T-helper 2 cell treated with Interferon-gamma antibody and Interleukin-4, amounts not matched to agents 5 μg/mL and 100 μg/mL, for 36 hours (primary cell): Measurements from ENCODE around the gene WDR18.

ENCODE experiments used
- DNase-seq: peaks from one replicate; pipeline ENCODE4 v3.0.0; 2021; ENCODE audit warnings: low spot score
- H3K27ac Mint-ChIP-seq: one replicate; pipeline ENCODE4 v1.8.0; 2021; ENCODE audit warnings: mild to moderate bottlenecking, mixed read lengths
- H3K27me3 Mint-ChIP-seq: one replicate; pipeline ENCODE4 v1.8.0; 2021; ENCODE audit warnings: low read depth, mixed read lengths
- H3K36me3 Mint-ChIP-seq: one replicate; pipeline ENCODE4 v1.8.0; 2021; ENCODE audit warnings: low read depth, mixed read lengths
- H3K4me1 Mint-ChIP-seq: one replicate; pipeline ENCODE4 v1.8.0; 2021; ENCODE audit warnings: low read depth, mixed read lengths
- H3K4me3 Mint-ChIP-seq: one replicate; pipeline ENCODE4 v1.8.0; 2022; ENCODE audit warnings: mild to moderate bottlenecking, moderate library complexity, mixed read lengths
- H3K9me3 Mint-ChIP-seq: one replicate; pipeline ENCODE4 v1.8.0; 2021; ENCODE audit warnings: mixed read lengths

Gene WDR18

DNA sequence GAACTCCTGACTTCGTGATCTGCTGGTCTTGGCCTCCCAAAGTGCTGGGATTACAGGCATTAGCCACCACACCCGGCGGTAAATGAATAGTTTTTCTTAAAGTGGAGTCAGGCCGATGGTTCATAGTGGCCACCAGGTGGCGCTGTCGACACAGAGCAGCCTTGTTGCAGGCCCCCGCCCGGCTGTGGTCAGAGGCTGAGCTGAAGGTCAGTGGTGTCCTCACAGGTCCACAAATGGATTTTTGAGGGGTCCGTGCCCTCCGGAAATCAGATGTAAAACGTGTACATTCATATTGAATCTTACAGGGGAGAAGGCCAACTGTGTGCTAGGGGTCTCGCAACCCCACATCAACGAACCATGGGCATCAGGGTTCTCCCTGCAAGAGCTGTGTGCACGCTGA lies 13.4 kb upstream of the WDR18 start:
- H3K4me3 Mint-ChIP-seq = no peak overlapping the region
- DNase-seq = no peak
- H3K36me3 Mint-ChIP-seq = peaks cover 40% of the 10 kb centered on the region
- H3K27ac Mint-ChIP-seq = no peak overlapping the region
- H3K27me3 Mint-ChIP-seq = no peaks in the 10 kb centered on the region
- H3K4me1 Mint-ChIP-seq = no peaks in the 10 kb centered on the region
- H3K9me3 Mint-ChIP-seq = peaks cover 5% of the 10 kb centered on the region

DNA sequence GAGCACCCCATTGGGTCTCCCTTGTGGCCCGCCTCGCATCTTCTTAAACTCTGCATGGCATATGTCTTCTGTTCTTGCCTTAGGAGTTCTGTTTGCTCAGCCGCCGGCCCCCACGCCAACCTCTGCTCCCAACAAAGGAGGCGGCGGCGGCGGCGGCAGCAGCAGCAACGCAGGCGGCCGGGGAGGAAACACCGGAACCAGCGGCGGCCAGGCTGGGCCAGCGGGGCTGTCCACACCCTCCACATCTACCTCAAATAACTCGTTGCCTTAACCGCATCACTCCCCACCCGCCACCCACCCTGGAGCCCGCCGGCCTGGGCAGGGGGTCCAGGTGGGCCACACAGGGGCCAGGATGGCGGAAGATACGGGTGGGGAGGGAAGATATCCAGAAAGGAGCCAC lies 12.3 kb upstream of the WDR18 start:
- DNase-seq = no peak
- H3K4me3 Mint-ChIP-seq = no peak overlapping the region
- no peak overlapping the region for H3K27ac Mint-ChIP-seq
- H3K36me3 Mint-ChIP-seq = peaks cover 36% of the 10 kb centered on the region
- H3K9me3 Mint-ChIP-seq = peaks cover 5% of the 10 kb centered on the region
- no peaks in the 10 kb centered on the region for H3K4me1 Mint-ChIP-seq
- H3K27me3 Mint-ChIP-seq = no peaks in the 10 kb centered on the region

DNA sequence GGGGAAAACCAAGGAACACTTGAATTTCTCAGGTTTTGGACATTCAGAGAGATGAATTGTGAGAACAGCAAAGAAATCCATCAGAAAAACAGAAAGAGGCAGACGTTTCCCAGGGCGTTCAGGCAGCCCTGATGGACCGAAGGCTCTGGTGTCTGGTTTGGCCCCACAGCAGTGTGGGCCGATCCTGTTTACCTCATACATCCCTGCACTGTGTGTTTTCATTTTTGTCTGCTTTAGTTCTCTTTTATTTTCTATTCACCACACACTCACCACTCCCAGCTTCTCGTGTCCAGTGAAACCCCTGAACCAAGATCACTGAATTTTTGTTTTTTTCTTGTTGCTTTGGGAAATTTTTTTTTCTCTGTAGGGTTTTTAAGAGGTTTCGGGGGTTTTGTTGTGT lies 11.9 kb upstream of the WDR18 start:
- Mint-ChIP-seq H3K27me3 (no peaks in the 10 kb centered on the region), H3K36me3 (peaks cover 34% of the 10 kb centered on the region)

GRCh38 chr19:973726-974563 lies 10.2 kb upstream of the WDR18 start:
- H3K27ac Mint-ChIP-seq = no peak overlapping the region

More for the DNA sequence above, 11.9 kb upstream of the WDR18 start:
- no peak for DNase-seq
- H3K9me3 Mint-ChIP-seq = peaks cover 5% of the 10 kb centered on the region
- no peak overlapping the region for H3K4me3 Mint-ChIP-seq
- H3K4me1 Mint-ChIP-seq = no peaks in the 10 kb centered on the region
- no peak overlapping the region for H3K27ac Mint-ChIP-seq

GRCh38 chr19:974564-975257 lies 9.4 kb upstream of the WDR18 start:
- H3K9me3 Mint-ChIP-seq = peaks cover 5% of the 10 kb centered on the region
- H3K27me3 Mint-ChIP-seq = no peaks in the 10 kb centered on the region
- peaks cover 22% of the 10 kb centered on the region for H3K36me3 Mint-ChIP-seq
- no peaks in the 10 kb centered on the region for H3K4me1 Mint-ChIP-seq
- H3K4me3 Mint-ChIP-seq = no peak overlapping the region
- DNase-seq = no peak
- H3K27ac Mint-ChIP-seq = no peak overlapping the region

More at GRCh38 chr19:973726-974563, 10.2 kb upstream of the WDR18 start:
- Mint-ChIP-seq H3K9me3 (peaks cover 5% of the 10 kb centered on the region), H3K27me3 (no peaks in the 10 kb centered on the region), H3K36me3 (peaks cover 25% of the 10 kb centered on the region), H3K4me1 (no peaks in the 10 kb centered on the region), H3K4me3 (no peak overlapping the region)
- DNase-seq = no peak

DNA sequence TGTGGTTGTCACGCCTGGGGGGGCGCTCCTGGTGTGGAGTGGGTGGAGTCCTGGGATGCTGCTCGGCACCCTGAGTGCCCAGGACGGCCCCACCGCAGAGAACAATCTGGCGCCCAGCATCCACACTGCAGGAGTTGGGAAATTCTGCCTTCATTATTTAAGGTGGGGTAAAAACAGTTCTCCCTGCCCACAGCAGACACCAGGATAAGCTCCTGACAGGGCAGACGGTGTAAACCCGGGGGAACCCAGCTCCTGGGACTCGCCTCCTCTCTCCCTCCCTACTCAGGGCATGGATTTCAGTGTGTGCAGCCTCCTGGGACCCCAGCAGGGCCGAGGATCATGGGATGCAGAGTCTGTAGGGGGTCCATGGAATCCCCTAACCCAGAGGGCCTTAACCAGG lies 7.7 kb upstream of the WDR18 start:
- Mint-ChIP-seq H3K36me3 (peaks cover 9% of the 10 kb centered on the region), H3K4me3 (no peak overlapping the region), H3K4me1 (no peaks in the 10 kb centered on the region), H3K27me3 (no peaks in the 10 kb centered on the region), H3K9me3 (no peaks in the 10 kb centered on the region), H3K27ac (no peak overlapping the region)
- DNase-seq = no peak

- Mint-ChIP-seq H3K9me3 (no peaks in the 10 kb centered on the region), H3K27me3 (no peaks in the 10 kb centered on the region), H3K4me3 (no peak overlapping the region), H3K36me3 (peaks cover 5% of the 10 kb centered on the region), H3K4me1 (no peaks in the 10 kb centered on the region), H3K27ac (no peak overlapping the region)
- DNase-seq = no peak
Observed at GRCh38 chr19:977058-977464, 7.1 kb upstream of the WDR18 start.

DNA sequence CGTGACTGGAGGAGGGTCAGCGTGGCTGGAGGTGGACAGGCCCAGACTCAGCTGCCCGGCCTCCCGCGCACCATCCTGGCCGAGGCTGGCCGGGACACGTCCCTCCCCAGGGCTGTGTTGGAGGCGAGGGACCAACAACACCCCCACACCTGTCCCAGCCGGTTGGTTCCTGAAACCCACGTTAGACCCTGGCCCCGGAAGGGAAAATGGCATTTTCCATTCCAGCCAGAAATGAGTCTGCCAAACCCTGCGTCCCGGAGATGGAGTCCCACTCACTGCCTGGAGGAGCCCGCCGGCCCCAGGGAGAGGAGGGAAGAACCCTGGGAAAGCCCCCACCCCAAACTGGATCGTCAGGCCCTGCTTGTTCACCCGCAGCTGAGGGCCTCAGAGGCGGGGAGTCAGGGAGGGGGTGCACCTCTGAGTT lies 4.8 kb upstream of the WDR18 start:
- Mint-ChIP-seq H3K27ac (no peak overlapping the region), H3K36me3 (no peaks in the 10 kb centered on the region), H3K4me1 (no peaks in the 10 kb centered on the region), H3K9me3 (no peaks in the 10 kb centered on the region), H3K27me3 (no peaks in the 10 kb centered on the region), H3K4me3 (no peak overlapping the region)
- no peak for DNase-seq

DNA sequence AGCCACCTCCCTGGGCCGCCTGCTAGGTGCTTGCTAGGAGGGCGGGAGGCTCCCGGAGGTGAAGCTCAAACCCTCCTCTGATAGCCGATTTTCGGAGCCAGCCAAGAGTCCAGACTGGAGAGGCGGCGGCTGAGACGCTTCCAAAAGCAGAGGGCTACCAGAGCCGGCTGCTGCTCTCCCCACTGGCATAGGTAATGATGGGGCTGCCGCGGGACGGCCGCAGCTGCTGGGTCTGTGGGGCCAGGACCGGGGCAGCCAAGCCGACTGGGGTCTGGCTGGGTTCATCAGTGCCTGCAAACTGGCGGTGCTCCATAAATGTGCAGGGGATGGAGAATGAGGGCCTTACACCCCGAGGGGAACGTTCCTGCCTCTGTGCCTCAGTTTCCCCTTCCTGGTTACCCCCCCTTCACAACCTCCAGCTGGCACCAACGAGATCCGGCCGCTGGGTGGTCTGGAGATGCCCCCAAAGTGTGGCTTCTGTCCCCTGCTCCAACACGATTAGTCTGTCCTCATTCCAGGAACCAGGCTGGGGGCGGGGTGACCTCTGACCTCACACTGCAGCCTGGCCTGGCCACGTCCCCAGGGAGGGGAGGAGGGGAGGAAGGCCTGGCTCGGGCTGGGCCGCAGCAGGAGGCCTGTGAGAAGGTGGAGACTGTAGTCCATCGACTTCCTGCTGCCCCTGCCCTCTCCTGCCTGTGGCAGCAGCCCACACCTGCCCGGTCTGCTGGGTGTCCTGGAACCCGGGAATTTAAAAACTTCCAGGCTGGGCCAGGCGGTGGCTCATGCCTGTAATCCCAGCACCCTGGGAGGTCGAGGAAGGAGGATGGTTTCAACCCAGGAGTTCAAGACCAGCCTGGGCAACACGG lies 3.8 kb upstream of the WDR18 start:
- no peak overlapping the region for H3K4me3 Mint-ChIP-seq
- no peak for DNase-seq
- H3K27ac Mint-ChIP-seq = no peak overlapping the region
- no peaks in the 10 kb centered on the region for H3K27me3 Mint-ChIP-seq
- peaks cover 4% of the 10 kb centered on the region for H3K4me1 Mint-ChIP-seq
- H3K9me3 Mint-ChIP-seq = no peaks in the 10 kb centered on the region
- H3K36me3 Mint-ChIP-seq = no peaks in the 10 kb centered on the region

DNA sequence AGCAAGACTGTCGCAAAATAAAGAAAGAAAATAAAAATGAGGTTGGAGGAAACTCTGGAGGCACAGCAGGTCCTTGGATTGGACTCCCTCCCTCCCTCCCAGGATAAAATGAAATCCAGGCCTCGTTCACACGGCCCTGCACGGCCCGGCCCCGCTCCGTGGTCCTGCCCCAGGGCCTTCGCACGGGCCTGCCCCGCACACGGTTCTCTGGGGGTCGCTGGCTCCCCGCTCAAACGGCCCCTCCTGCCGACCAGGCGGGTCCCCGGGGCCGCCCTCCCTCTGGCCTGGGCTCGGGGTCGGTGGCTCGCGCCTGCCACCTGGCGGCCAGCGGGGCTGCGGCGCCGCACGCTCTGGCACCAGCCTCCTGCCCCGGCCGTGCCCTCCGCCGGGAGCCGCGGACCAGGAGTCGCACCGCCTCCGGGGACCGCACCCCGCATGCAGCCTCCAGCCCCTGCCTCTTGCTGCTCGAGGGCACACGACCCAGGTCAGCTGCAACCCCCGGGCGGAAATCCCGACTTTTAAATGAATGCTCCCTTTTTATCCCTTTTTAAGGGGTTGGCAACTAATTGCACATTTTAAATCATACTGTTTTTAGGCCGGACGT lies 1.5 kb upstream of the WDR18 start:
- Mint-ChIP-seq H3K4me1 (peaks cover 8% of the 10 kb centered on the region), H3K27ac (no peak overlapping the region), H3K36me3 (peaks cover 6% of the 10 kb centered on the region), H3K9me3 (no peaks in the 10 kb centered on the region), H3K27me3 (no peaks in the 10 kb centered on the region), H3K4me3 (peak overlapping the region; percentile 50)
- peak; percentile 78 for DNase-seq

GRCh38 chr19:986083-986482 lies 1.9 kb downstream of the WDR18 start:
- Mint-ChIP-seq H3K9me3 (no peaks in the 10 kb centered on the region), H3K4me3 (peak overlapping the region; percentile 95), H3K36me3 (peaks cover 15% of the 10 kb centered on the region), H3K27me3 (no peaks in the 10 kb centered on the region), H3K27ac (no peak overlapping the region), H3K4me1 (peaks cover 8% of the 10 kb centered on the region)
- no peak for DNase-seq

- Mint-ChIP-seq H3K4me3 (no peak overlapping the region), H3K36me3 (peaks cover 18% of the 10 kb centered on the region), H3K4me1 (peaks cover 8% of the 10 kb centered on the region), H3K27ac (no peak overlapping the region), H3K9me3 (no peaks in the 10 kb centered on the region), H3K27me3 (no peaks in the 10 kb centered on the region)
- no peak for DNase-seq
Observed at GRCh38 chr19:988081-988480, 3.9 kb downstream of the WDR18 start.

DNA sequence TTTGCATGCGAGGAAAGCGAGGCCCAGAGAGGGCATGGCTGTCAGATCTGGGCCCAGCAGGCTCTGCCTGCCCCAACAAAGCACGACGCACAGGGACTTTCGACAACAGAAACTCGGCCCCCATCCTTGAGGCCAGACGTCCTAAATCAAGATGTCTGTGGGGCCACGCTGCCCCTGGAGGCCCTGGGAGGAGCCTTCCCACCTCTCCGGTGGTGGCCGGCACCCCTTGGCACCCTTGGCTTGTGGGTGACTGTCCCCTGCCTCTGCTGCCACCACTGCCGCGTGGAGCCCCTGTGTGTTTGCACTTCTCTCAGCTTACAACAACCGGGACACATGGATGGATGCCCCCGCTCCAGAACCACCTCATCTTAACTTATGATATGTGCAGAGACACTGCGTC lies 4.4 kb downstream of the WDR18 start:
- no peak for DNase-seq
- Mint-ChIP-seq H3K27ac (no peak overlapping the region), H3K9me3 (no peaks in the 10 kb centered on the region), H3K36me3 (peaks cover 20% of the 10 kb centered on the region), H3K4me1 (peaks cover 8% of the 10 kb centered on the region), H3K4me3 (no peak overlapping the region), H3K27me3 (no peaks in the 10 kb centered on the region)
